Neuronal stem cell (in vitro differentiated cells): Measurements from ENCODE around the gene DHX36.

Experiments
- DNase-seq: peaks from one replicate; pipeline ENCODE4 v3.0.0-alpha.2; 2013; ENCODE audit warnings: low spot score
- H2AFZ ChIP-seq: one replicate; pipeline ENCODE4 v1.6.1; 2013; ENCODE audit warnings: mild to moderate bottlenecking, low read length, inconsistent platforms
- H2AK5ac ChIP-seq: 2 replicates; pipeline ENCODE4 v1.6.1; 2013; ENCODE audit warnings: low read depth, mild to moderate bottlenecking, inconsistent platforms, low read length, moderate library complexity, mixed read lengths
- H2BK120ac ChIP-seq: 2 replicates; pipeline ENCODE4 v1.6.1; 2013; ENCODE audit warnings: low read depth, mild to moderate bottlenecking, inconsistent platforms, low read length, moderate library complexity, mixed read lengths
- H2BK12ac ChIP-seq: one replicate; pipeline ENCODE4 v1.6.1; 2013; ENCODE audit warnings: low read length, inconsistent platforms
- H2BK15ac ChIP-seq: 2 replicates; pipeline ENCODE4 v1.6.1; 2013; ENCODE audit warnings: mild to moderate bottlenecking, low read length, inconsistent platforms, mixed read lengths
- H2BK5ac ChIP-seq: one replicate; pipeline ENCODE4 v1.6.1; 2013; ENCODE audit warnings: inconsistent platforms, mild to moderate bottlenecking, low read length, moderate library complexity
- H3K14ac ChIP-seq: one replicate; pipeline ENCODE4 v1.6.1; 2013; ENCODE audit warnings: low read length, inconsistent platforms
- H3K18ac ChIP-seq: 2 replicates; pipeline ENCODE4 v1.6.1; 2013; ENCODE audit warnings: low read length, inconsistent platforms
- H3K23ac ChIP-seq: 2 replicates; pipeline ENCODE4 v1.6.1; 2013; ENCODE audit warnings: low read depth, mild to moderate bottlenecking, mixed read lengths, low read length, inconsistent platforms; ENCODE audit not compliant: poor library complexity
- H3K27ac ChIP-seq: replicated peaks from 3 replicates; pipeline ENCODE4 v1.5.1; 2013; ENCODE audit warnings: low read length, inconsistent platforms
- H3K27me3 ChIP-seq, 3 experiments: 2 replicates each; pipeline ENCODE4 v1.6.1; 2013; ENCODE audit warnings: low read length in 3 of 3, mild to moderate bottlenecking in 2 of 3, inconsistent platforms in 1 of 3, low read depth in 1 of 3, mixed read lengths in 1 of 3, moderate library complexity in 1 of 3; ENCODE audit not compliant: control insufficient read depth in 3 of 3, insufficient read depth in 3 of 3
- H3K36me3 ChIP-seq, 2 donors: replicated peaks in 1 of 2; 2 replicates each; pipeline ENCODE4 v1.6.1; 2013; ENCODE audit warnings: low read length in 2 of 2; ENCODE audit not compliant: control insufficient read depth in 2 of 2, insufficient read depth in 2 of 2
- H3K4ac ChIP-seq: 2 replicates; pipeline ENCODE4 v1.6.1; 2013; ENCODE audit warnings: inconsistent platforms, mild to moderate bottlenecking, low read length, moderate library complexity
- H3K4me1 ChIP-seq, 2 donors: 1 replicate in 1 of 2; 2 replicates in 1 of 2; pipeline ENCODE4 v1.6.1; 2013; ENCODE audit warnings: low read length in 2 of 2, low read depth in 1 of 2; ENCODE audit not compliant: control insufficient read depth in 2 of 2, insufficient read depth in 1 of 2
- H3K4me2 ChIP-seq: one replicate; pipeline ENCODE4 v1.6.1; 2013; ENCODE audit warnings: mild to moderate bottlenecking, low read length, inconsistent platforms; ENCODE audit not compliant: insufficient read depth, poor library complexity, severe bottlenecking
- H3K4me3 ChIP-seq, 2 donors: 2 replicates each; pipeline ENCODE4 v1.5.1; 2013; ENCODE audit warnings: low read length in 2 of 2, mild to moderate bottlenecking in 2 of 2, inconsistent platforms in 1 of 2, moderate library complexity in 1 of 2
- H3K79me1 ChIP-seq: one replicate; pipeline ENCODE4 v1.6.1; 2013; ENCODE audit warnings: low read depth, mild to moderate bottlenecking, inconsistent platforms, low read length, moderate library complexity
- H3K9ac ChIP-seq: one replicate; pipeline ENCODE4 v1.6.1; 2013; ENCODE audit warnings: mild to moderate bottlenecking, low read depth, low read length, inconsistent platforms; ENCODE audit not compliant: poor library complexity
- H3K9me3 ChIP-seq, 2 donors: replicated peaks in 1 of 2; 2 replicates each; pipeline versions ENCODE3 to v1.6.1; 2013; ENCODE audit warnings: low read length in 2 of 2, mild to moderate bottlenecking in 2 of 2, inconsistent platforms in 1 of 2, low read depth in 1 of 2, mixed read lengths in 1 of 2, moderate library complexity in 1 of 2; ENCODE audit not compliant: control insufficient read depth in 2 of 2, insufficient read depth in 1 of 2
- H4K8ac ChIP-seq: one replicate; pipeline ENCODE4 v1.6.1; 2013; ENCODE audit warnings: low read depth, mild to moderate bottlenecking, inconsistent platforms, low read length, moderate library complexity
- H4K91ac ChIP-seq: one replicate; pipeline ENCODE4 v1.6.1; 2013; ENCODE audit warnings: low read length, low read depth, mild to moderate bottlenecking, inconsistent platforms; ENCODE audit not compliant: poor library complexity
- WGBS, 2 donors: extraction: QIAGEN DNeasy Blood & Tissue Kit; methylation state at CpG; one replicate each; pipeline ENCODE4 v1.1.7; 2013; ENCODE audit warnings: missing lambda C conversion rate in 2 of 2, mixed read lengths in 1 of 2; ENCODE audit not compliant: insufficient read length in 2 of 2, insufficient replicate concordance in 1 of 2; ENCODE audit errors: extremely low coverage in 2 of 2; 5-methylcytosine and 5-hydroxymethylcytosine counted together

Gene DHX36

DNA sequence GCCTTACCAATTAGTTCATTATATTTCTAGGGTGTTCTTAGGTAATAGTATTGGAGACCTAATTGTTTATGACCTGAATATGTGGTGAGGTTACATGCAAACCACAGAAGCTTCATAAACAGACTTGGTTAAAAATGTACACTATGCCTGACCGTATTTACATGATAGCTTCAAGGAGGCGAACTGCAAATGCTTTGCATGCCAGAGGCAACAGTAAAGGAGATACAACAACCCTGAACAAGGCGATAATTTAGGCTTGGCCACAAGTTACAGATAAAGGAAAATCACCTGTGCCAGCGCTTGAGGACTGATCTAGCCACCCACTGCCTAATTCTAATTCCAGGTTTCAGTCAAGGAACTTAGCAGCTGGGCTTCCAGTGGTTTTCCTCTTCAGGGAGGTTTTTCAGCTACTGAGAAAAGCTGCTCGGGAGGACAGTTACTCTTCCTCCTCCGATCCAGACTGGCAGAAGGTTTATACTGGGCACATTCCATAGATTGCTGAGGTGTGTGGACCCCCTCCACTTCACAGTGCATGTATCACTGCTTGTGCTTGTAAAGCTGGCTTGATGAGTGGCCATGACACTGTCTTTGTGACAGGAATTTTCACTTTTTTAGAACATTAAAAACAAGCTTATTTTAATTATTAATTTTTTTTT lies 95.6 kb downstream of the DHX36 start:
- no peaks in the 10 kb centered on the region for H3K27me3 ChIP-seq
- no peaks in the 10 kb centered on the region for H3K9me3 ChIP-seq
- no peak overlapping the region for H2BK120ac ChIP-seq
- peaks cover 0 to 2% of the 10 kb centered on the region in 2 donors for H3K4me1 ChIP-seq
- no CpG with 5 or more reads among the region's 6 CpGs for WGBS, 2 donors
- no peak overlapping the region for H2BK15ac ChIP-seq
- H3K4me3 ChIP-seq, result no peak overlapping the region
- H3K14ac ChIP-seq, result no peak overlapping the region
- no peak overlapping the region for H3K4me2 ChIP-seq
- H3K4ac ChIP-seq, result no peak overlapping the region
- H4K91ac ChIP-seq, result no peak overlapping the region
- H2BK12ac ChIP-seq, result no peak overlapping the region
- no peak for DNase-seq
- H3K27ac ChIP-seq, result no peak overlapping the region
- H3K18ac ChIP-seq, result no peak overlapping the region
- H3K9ac ChIP-seq, result no peak overlapping the region
- no peaks in the 10 kb centered on the region for H3K79me1 ChIP-seq
- no peak overlapping the region for H4K8ac ChIP-seq
- peaks cover 0 to 21% of the 10 kb centered on the region in 2 donors for H3K36me3 ChIP-seq
- H2AFZ ChIP-seq, result no peak overlapping the region
- H2AK5ac ChIP-seq, result no peak overlapping the region
- no peak overlapping the region for H2BK5ac ChIP-seq
- H3K23ac ChIP-seq, result no peak overlapping the region

- no CpG with 5 or more reads among the region's 3 CpGs for WGBS, 2 donors
- no peak overlapping the region for H3K23ac ChIP-seq
- no peak overlapping the region for H3K9ac ChIP-seq
Observed at GRCh38 chr3:154227531-154227930, 96.8 kb downstream of the DHX36 start.

DNA sequence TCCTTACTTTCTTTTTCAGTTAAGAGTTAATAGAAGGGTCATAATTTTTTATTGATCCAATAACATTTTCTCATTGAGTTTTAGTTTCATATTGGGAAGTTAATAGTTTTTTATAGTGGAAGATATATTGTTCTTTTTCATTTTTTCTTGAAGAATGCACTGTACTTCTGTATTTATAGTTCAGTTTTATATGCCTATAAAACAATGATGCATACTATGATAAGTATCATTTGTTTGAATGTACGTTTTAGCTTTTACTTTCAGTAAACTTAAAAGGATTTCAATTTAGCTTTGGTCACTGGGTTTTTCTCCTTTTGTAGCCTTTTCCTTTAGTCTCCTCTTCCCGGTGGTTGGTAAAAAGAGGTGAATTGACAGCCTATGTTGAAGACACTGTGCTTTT lies 98.8 kb downstream of the DHX36 start:
- DNase-seq, result no peak
- no peaks in the 10 kb centered on the region for H3K79me1 ChIP-seq
- WGBS, 2 donors, result no CpG with 5 or more reads among the region's 2 CpGs

More at GRCh38 chr3:154227531-154227930, 96.8 kb downstream of the DHX36 start:
- Histone ChIP-seq H2AK5ac (no peak overlapping the region), H2BK5ac (no peak overlapping the region), H3K36me3 (peaks cover 0 to 30% of the 10 kb centered on the region in 2 donors), H2AFZ (no peak overlapping the region), H3K79me1 (no peaks in the 10 kb centered on the region), H3K4me3 (no peak overlapping the region), H3K4ac (no peak overlapping the region), H3K27me3 (no peaks in the 10 kb centered on the region), H2BK120ac (no peak overlapping the region), H4K8ac (no peak overlapping the region), H3K18ac (no peak overlapping the region), H4K91ac (no peak overlapping the region), H3K4me1 (peaks cover 0 to 2% of the 10 kb centered on the region in 2 donors), H2BK15ac (no peak overlapping the region), H3K14ac (no peak overlapping the region), H3K27ac (no peak overlapping the region), H3K9me3 (no peaks in the 10 kb centered on the region), H3K4me2 (no peak overlapping the region), H2BK12ac (no peak overlapping the region)
- DNase-seq, result no peak

GRCh38 chr3:154224866-154225265 lies 99.4 kb downstream of the DHX36 start:
- no peak for DNase-seq
- H4K8ac ChIP-seq, result no peak overlapping the region
- H2BK12ac ChIP-seq, result no peak overlapping the region
- no peaks in the 10 kb centered on the region for H3K79me1 ChIP-seq
- no peak overlapping the region for H2BK120ac ChIP-seq
- no peaks in the 10 kb centered on the region for H3K9me3 ChIP-seq
- H3K27ac ChIP-seq, result no peak overlapping the region
- H4K91ac ChIP-seq, result no peak overlapping the region
- no peak overlapping the region for H2AK5ac ChIP-seq
- no peak overlapping the region for H2BK15ac ChIP-seq
- no peak overlapping the region for H3K4me3 ChIP-seq
- no peak overlapping the region for H2AFZ ChIP-seq
- peaks cover 0 to 47% of the 10 kb centered on the region in 2 donors for H3K36me3 ChIP-seq
- H3K9ac ChIP-seq, result no peak overlapping the region
- no peak overlapping the region for H2BK5ac ChIP-seq
- no peak overlapping the region for H3K4ac ChIP-seq
- H3K4me1 ChIP-seq, result peaks cover 0 to 2% of the 10 kb centered on the region in 2 donors
- no peak overlapping the region for H3K18ac ChIP-seq
- H3K14ac ChIP-seq, result no peak overlapping the region
- no peaks in the 10 kb centered on the region for H3K27me3 ChIP-seq
- H3K23ac ChIP-seq, result no peak overlapping the region
- H3K4me2 ChIP-seq, result no peak overlapping the region

More for the DNA sequence above, 98.8 kb downstream of the DHX36 start:
- no peak overlapping the region for H2AFZ ChIP-seq
- no peak overlapping the region for H3K9ac ChIP-seq
- H2AK5ac ChIP-seq, result no peak overlapping the region
- no peak overlapping the region for H2BK120ac ChIP-seq
- no peak overlapping the region for H2BK15ac ChIP-seq
- H3K9me3 ChIP-seq, result no peaks in the 10 kb centered on the region
- no peak overlapping the region for H3K27ac ChIP-seq
- no peak overlapping the region for H3K4me3 ChIP-seq
- H3K27me3 ChIP-seq, result no peaks in the 10 kb centered on the region
- no peak overlapping the region for H3K23ac ChIP-seq
- H3K4me2 ChIP-seq, result no peak overlapping the region
- H2BK5ac ChIP-seq, result no peak overlapping the region
- peaks cover 0 to 41% of the 10 kb centered on the region in 2 donors for H3K36me3 ChIP-seq
- no peak overlapping the region for H4K8ac ChIP-seq
- no peak overlapping the region for H2BK12ac ChIP-seq
- no peak overlapping the region for H4K91ac ChIP-seq
- H3K4ac ChIP-seq, result no peak overlapping the region
- no peak overlapping the region for H3K14ac ChIP-seq
- no peak overlapping the region for H3K18ac ChIP-seq
- H3K4me1 ChIP-seq, result peaks cover 0 to 2% of the 10 kb centered on the region in 2 donors
